Epithelial cell of proximal tubule (primary cell): Measurements from ENCODE around the gene VGLL4. TPM values are rescaled to one million over a fixed set of nuclear protein-coding genes. Genes with fewer than 3 reads are reported as not detected.

Experiments
- DNase-seq: peaks from one replicate; pipeline ENCODE4 v3.0.0-alpha.2; 2011; ENCODE audit warnings: low read depth
- H3K4me3 ChIP-seq: 2 replicates; pipeline ENCODE4 v1.5.1; 2011; ENCODE audit warnings: low read depth, mild to moderate bottlenecking, low read length
- CTCF ChIP-seq: conservative IDR thresholded peaks from 2 replicates; pipeline ENCODE4 v1.5.1; 2012; ENCODE audit warnings: low read depth, mild to moderate bottlenecking, low read length
- total RNA-seq: library from RNA; depleted of rRNA; stranded (reverse); fragments of >200 nt; gene quantifications from 2 replicates; pipeline ENCODE4 v1.2.3, GENCODE V29; 2015

Gene VGLL4
- total RNA-seq, 1 donor from 2014 or later = 52.4 TPM

DNA sequence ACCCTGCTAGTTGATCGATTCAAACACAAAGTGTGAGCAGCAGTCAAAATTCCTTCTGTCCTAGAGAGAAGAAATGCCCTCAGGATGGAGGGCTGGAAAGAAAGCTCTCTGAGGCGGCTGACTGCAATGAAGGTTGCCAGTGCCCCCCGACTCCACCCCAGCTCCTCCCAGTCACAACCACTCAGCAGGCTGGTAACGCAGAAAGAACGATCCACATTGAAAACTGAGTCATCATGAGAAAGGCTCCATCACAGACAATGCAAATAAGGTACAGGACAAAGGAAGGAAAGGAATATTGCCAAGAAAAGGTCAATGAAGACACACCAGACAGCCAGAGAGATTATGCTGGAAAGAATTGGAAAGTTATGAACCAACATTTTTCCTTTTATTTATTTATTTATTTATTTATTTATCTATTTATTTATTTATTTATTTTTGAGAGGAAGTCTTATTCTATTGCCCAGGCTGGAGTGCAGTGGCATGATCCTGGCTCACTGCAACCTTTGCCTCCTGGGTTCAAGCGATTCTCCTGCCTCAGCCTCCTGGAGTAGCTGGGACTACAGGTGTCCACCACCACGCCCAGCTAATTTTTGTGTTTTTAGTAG is 17.4 kb upstream of the VGLL4 start:
- TF ChIP-seq CTCF = no peak
- H3K4me3 ChIP-seq = no peak overlapping the region
- no peak for DNase-seq

- H3K4me3 ChIP-seq = no peak overlapping the region
- no peak for DNase-seq
- no peak for TF ChIP-seq CTCF
These were observed 16.5 kb upstream of the VGLL4 start for GRCh38 chr3:11660242-11660641.

- no peak for TF ChIP-seq CTCF
- DNase-seq = no peak
- H3K4me3 ChIP-seq = no peak overlapping the region
These were observed 14.5 kb upstream of the VGLL4 start for GRCh38 chr3:11658180-11658579.

- TF ChIP-seq CTCF = peak; percentile 56
- no peak for DNase-seq
- H3K4me3 ChIP-seq = no peak overlapping the region
These were observed 11.6 kb upstream of the VGLL4 start for GRCh38 chr3:11655196-11655928.

DNA sequence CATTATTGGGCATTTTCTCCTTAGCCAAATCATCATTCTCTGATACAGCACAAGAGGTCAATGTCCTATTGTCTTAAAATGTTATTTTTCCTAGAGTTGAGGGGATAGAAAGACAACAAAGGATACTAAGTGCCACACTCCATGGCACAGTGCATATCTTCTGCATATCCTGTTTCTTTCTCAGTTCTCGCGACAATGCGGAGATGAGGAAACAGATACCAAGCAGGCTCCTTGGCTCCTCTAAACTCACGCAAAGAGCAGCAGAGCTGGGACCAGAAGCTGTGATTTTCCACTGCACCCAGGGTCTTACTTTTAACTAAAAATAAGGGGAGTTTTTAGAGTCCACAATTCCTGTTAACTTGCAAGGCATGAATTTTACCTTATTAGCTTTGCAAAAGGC is 10.5 kb upstream of the VGLL4 start:
- no peak overlapping the region for H3K4me3 ChIP-seq
- DNase-seq = no peak
- no peak for TF ChIP-seq CTCF

- TF ChIP-seq CTCF = peak; percentile 18
- DNase-seq = no peak
- H3K4me3 ChIP-seq = no peak overlapping the region
These were observed 9.8 kb upstream of the VGLL4 start for GRCh38 chr3:11653298-11654055.

GRCh38 chr3:11651900-11652299 is 8.2 kb upstream of the VGLL4 start:
- no peak for DNase-seq
- peak; percentile 51 for TF ChIP-seq CTCF

More at GRCh38 chr3:11651900-11652299, 8.2 kb upstream of the VGLL4 start:
- H3K4me3 ChIP-seq = no peak overlapping the region
